HCT116 (cell line): Measurements from ENCODE around the gene RHD. TPM values are rescaled to one million over a fixed set of nuclear protein-coding genes. Genes with fewer than 3 reads are reported as not detected.

ENCODE experiments used
- ATAC-seq: fragments of 200-7000 bp; cut with Tn5 transposase; 2 replicates; pipeline ENCODE4 v1.9.1; 2020; ENCODE audit warnings: mild to moderate bottlenecking, moderate library complexity
- BruUV-seq: library from RNA; stranded (reverse); fragments of 400-500 nt; replicated peaks from 2 replicates; lab custom pipeline; 2021; lab: Mats Ljungman, UMichigan
- CTCF ChIA-PET: fragments of 300-600 bp; sonication (Branson Sonifier 250); formaldehyde crosslinking; loops from one replicate; lab custom pipeline; 2021; ENCODE audit warnings: antibody characterized with exemption; lab: Charles Lee
- POLR2A ChIA-PET: fragments of 300-600, 350-600 bp; sonication (Branson Sonifier 250); formaldehyde crosslinking; loops from one replicate; lab custom pipeline; 2021; ENCODE audit warnings: antibody characterized with exemption; lab: Charles Lee
- RAD21 ChIA-PET, 2 experiments: fragments of 300-600 bp; sonication (Branson Sonifier 250); formaldehyde crosslinking; loops; one replicate each; lab custom pipeline; 2023; ENCODE audit warnings: low total read pairs in 2 of 2; ENCODE audit not compliant: uncharacterized antibody in 2 of 2, unreplicated experiment in 2 of 2, low non-redundant PET in 1 of 2; lab: Charles Lee
- DNase-seq: peaks from one replicate; pipeline ENCODE4 v3.0.0-alpha.2; 2010; ENCODE audit warnings: low read depth, low spot score
- H2AFZ ChIP-seq: fragments of 200-600 bp; shearing (Covaris generic), sonication (generic); 2 replicates; pipeline ENCODE4 v1.6.1; 2017; ENCODE audit warnings: low read depth, mixed run types, mixed read lengths, antibody characterized with exemption, low read length; ENCODE audit not compliant: poor library complexity, severe bottlenecking
- H3K27ac ChIP-seq: 2 replicates; pipeline ENCODE4 v1.5.1; 2012; ENCODE audit warnings: low read depth, low read length
- H3K27me3 ChIP-seq: fragments of 200-600 bp; sonication (generic); 2 replicates; pipeline ENCODE4 v1.6.1; 2016; ENCODE audit warnings: mixed run types, low read length, mixed read lengths; ENCODE audit not compliant: insufficient read depth
- H3K36me3 ChIP-seq, 2 experiments: fragments of 200-500 bp in 1 of 2; fragments of 200-600 bp in 1 of 2; sonication (Bioruptor generic) in 1 of 2; sonication (generic) in 1 of 2; 2 replicates each; pipeline versions ENCODE4 v1.5.1 to v1.6.1; 2014 to 2016; ENCODE audit warnings: low read length in 2 of 2, inconsistent platforms in 1 of 2, mixed read lengths in 1 of 2, mixed run types in 1 of 2; ENCODE audit not compliant: insufficient read depth in 2 of 2, control insufficient read depth in 1 of 2
- H3K4me1 ChIP-seq, 2 experiments: fragments of 200-600 bp in 1 of 2; sonication (generic) in 1 of 2; 2 replicates each; pipeline versions ENCODE4 v1.5.1 to v1.6.1; 2012 to 2017; ENCODE audit warnings: low read length in 2 of 2, inconsistent platforms in 1 of 2, mild to moderate bottlenecking in 1 of 2, mixed read lengths in 1 of 2, mixed run types in 1 of 2, moderate library complexity in 1 of 2; ENCODE audit not compliant: insufficient read depth in 2 of 2, control insufficient read depth in 1 of 2
- H3K4me2 ChIP-seq: fragments of 200-600 bp; sonication (generic); 2 replicates; pipeline ENCODE4 v1.6.1; 2017; ENCODE audit warnings: mixed run types, low read length, mixed read lengths
- H3K4me3 ChIP-seq, 2 experiments: fragments of 200-600 bp in 1 of 2; sonication (generic) in 1 of 2; replicated peaks in 1 of 2; 2 replicates each; pipeline ENCODE4 v1.5.1; 2011 to 2016; ENCODE audit warnings: low read length in 2 of 2, control low read depth in 1 of 2, low read depth in 1 of 2, mild to moderate bottlenecking in 1 of 2, mixed read lengths in 1 of 2, mixed run types in 1 of 2
- H3K79me2 ChIP-seq: fragments of 200-600 bp; sonication (generic); 2 replicates; pipeline ENCODE4 v1.6.1; 2017; ENCODE audit warnings: mild to moderate bottlenecking, mixed run types, low read length, moderate library complexity, mixed read lengths; ENCODE audit not compliant: insufficient read depth
- H3K9ac ChIP-seq: fragments of 200-600 bp; sonication (generic); 2 replicates; pipeline ENCODE4 v1.6.1; 2016; ENCODE audit warnings: low read length, mixed read lengths
- H3K9me2 ChIP-seq: fragments of 200-600 bp; sonication (generic), shearing (Covaris generic); 2 replicates; pipeline ENCODE4 v1.6.1; 2017; ENCODE audit warnings: mixed run types, mild to moderate bottlenecking, moderate library complexity; ENCODE audit not compliant: insufficient read depth
- H3K9me3 ChIP-seq, 2 experiments: fragments of 200-500 bp in 1 of 2; fragments of 200-600 bp in 1 of 2; sonication (Bioruptor generic) in 1 of 2; sonication (generic) in 1 of 2; 2 replicates each; pipeline ENCODE4 v1.6.1; 2014 to 2017; ENCODE audit warnings: low read length in 2 of 2, mixed read lengths in 2 of 2, inconsistent platforms in 1 of 2, low read depth in 1 of 2, mild to moderate bottlenecking in 1 of 2, mixed run types in 1 of 2, moderate library complexity in 1 of 2; ENCODE audit not compliant: control insufficient read depth in 1 of 2, insufficient read depth in 1 of 2
- H4K20me1 ChIP-seq: fragments of 200-600 bp; sonication (generic), shearing (Covaris generic); 2 replicates; pipeline ENCODE4 v1.6.1; 2017; ENCODE audit warnings: mixed run types, mild to moderate bottlenecking, moderate library complexity; ENCODE audit not compliant: insufficient read depth
- ATF3 ChIP-seq: IDR thresholded peaks from 2 replicates; pipeline ENCODE4 v1.6.1; 2012
- CBX3 ChIP-seq: IDR thresholded peaks from 2 replicates; pipeline ENCODE4 v1.6.1; 2012; ENCODE audit warnings: low read depth
- EGR1 ChIP-seq: IDR thresholded peaks from 2 replicates; pipeline ENCODE4 v1.6.1; 2012; ENCODE audit warnings: low read depth
- ELF1 ChIP-seq: IDR thresholded peaks from 2 replicates; pipeline ENCODE4 v1.6.1; 2012; ENCODE audit warnings: low read depth, borderline replicate concordance
- EZH2 ChIP-seq: fragments of 200-600 bp; sonication (generic); IDR thresholded peaks from 2 replicates; pipeline ENCODE4 v1.6.1; 2017; ENCODE audit warnings: antibody characterized with exemption, mixed run types
- EZH2phosphoT487 ChIP-seq: fragments of 200-600 bp; IDR thresholded peaks from 2 replicates; pipeline ENCODE4 v1.6.1; 2018; ENCODE audit warnings: antibody characterized with exemption, borderline replicate concordance
- JUND ChIP-seq: IDR thresholded peaks from 2 replicates; pipeline ENCODE4 v1.6.1; 2012
- MAX ChIP-seq: IDR thresholded peaks from 2 replicates; pipeline ENCODE4 v1.6.1; 2012
- POLR2AphosphoS5 ChIP-seq: IDR thresholded peaks from 2 replicates; pipeline ENCODE4 v1.6.1; 2011; ENCODE audit warnings: mild to moderate bottlenecking, low read depth, low read length, moderate library complexity
- RAD21 ChIP-seq: IDR thresholded peaks from 2 replicates; pipeline ENCODE4 v1.6.1; 2012; ENCODE audit warnings: low read depth, mild to moderate bottlenecking
- REST ChIP-seq: IDR thresholded peaks from 2 replicates; pipeline ENCODE4 v1.6.1; 2012; ENCODE audit warnings: low read depth
- SP1 ChIP-seq: IDR thresholded peaks from 2 replicates; pipeline ENCODE4 v1.6.1; 2012; ENCODE audit warnings: low read depth
- SRF ChIP-seq: IDR thresholded peaks from 2 replicates; pipeline ENCODE4 v1.6.1; 2012; ENCODE audit warnings: low read depth
- TCF7L2 ChIP-seq: IDR thresholded peaks from 2 replicates; pipeline ENCODE4 v1.7.0; 2011; ENCODE audit warnings: borderline replicate concordance, inconsistent platforms; ENCODE audit not compliant: insufficient read depth, insufficient read length; ENCODE audit errors: extremely low read depth
- YY1 ChIP-seq: IDR thresholded peaks from 2 replicates; pipeline ENCODE4 v1.6.1; 2011; ENCODE audit warnings: low read length, low read depth, moderate library complexity, mild to moderate bottlenecking; ENCODE audit not compliant: insufficient replicate concordance; ENCODE audit errors: extremely low read depth
- ZFX ChIP-seq: fragments of 450-650 bp; IDR thresholded peaks from 2 replicates; pipeline ENCODE4 v1.6.1; 2017
- intact Hi-C: fragments of 100-400 bp; cut with micrococcal nuclease; formaldehyde crosslinking; loops from 2 replicates; pipeline ENCODE4 v1.10.0; 2022
- total RNA-seq: library from RNA; stranded (reverse); gene quantifications from one replicate; pipeline ENCODE4 v1.2.1, GENCODE V29; 2021; ENCODE audit not compliant: unreplicated experiment

Gene RHD
- total RNA-seq, 1 experiment from 2014 or later, result not detected

GRCh38 chr1:25255706-25256577, 16.4 kb upstream of the RHD start (continued):
- no peak for TF ChIP-seq ATF3
- no peak for TF ChIP-seq JUND
- no peak for TF ChIP-seq RAD21
- no peak for TF ChIP-seq EZH2
- no peak for TF ChIP-seq SP1
- TF ChIP-seq MAX, result no peak
- no peak for TF ChIP-seq TCF7L2
- no peak for TF ChIP-seq POLR2AphosphoS5
- TF ChIP-seq EZH2phosphoT487, result no peak

- no peak for DNase-seq
- H3K79me2 ChIP-seq, result no peaks in the 10 kb centered on the region
- no peak overlapping the region for H3K9ac ChIP-seq
- 0 out of 4 replicates have a peak, but pooled peaks cover 0 to 5% of the 10 kb centered on the region in 2 experiments for H3K4me1 ChIP-seq
- H3K36me3 ChIP-seq, result no peaks in the 10 kb centered on the region; a peak in 1 of 4 replicates
- H3K27ac ChIP-seq, result no peak overlapping the region
- ChIA-PET RAD21 (no interaction called here), CTCF (no interaction called here), POLR2A (interaction anchor here (1.5 kb wide), 1 partner anchor 9 kb away, joined by 10 read pairs; the partner anchor contains the start of gene RSRP1)
- no peaks in the 10 kb centered on the region for H3K9me2 ChIP-seq
- TF ChIP-seq EGR1 (no peak), ELF1 (no peak), REST (no peak), CBX3 (no peak), EZH2phosphoT487 (no peak), POLR2AphosphoS5 (no peak), SRF (no peak), EZH2 (no peak), ZFX (no peak), YY1 (no peak), JUND (no peak)
- H3K4me2 ChIP-seq, result no peak overlapping the region
- no peaks in the 10 kb centered on the region for H3K9me3 ChIP-seq
- intact Hi-C loops, result loop anchor here (10.0 kb wide), 1 partner anchor 558 kb away; the partner anchor contains the start of gene MTFR1L
- H4K20me1 ChIP-seq, result no peaks in the 10 kb centered on the region
- ATAC-seq, result no peak
- H2AFZ ChIP-seq, result no peak overlapping the region
- no peak overlapping the region for H3K4me3 ChIP-seq
- H3K27me3 ChIP-seq, result no peaks in the 10 kb centered on the region
- BruUV-seq, result no TSS peak
These were observed 15.7 kb upstream of the RHD start for GRCh38 chr1:25256578-25256965.
